Keratinocyte (primary cell): ENCODE data around the gene SMCO4. TPM values are rescaled to one million over a fixed set of nuclear protein-coding genes. Genes with fewer than 3 reads are reported as not detected.

ENCODE experiments used
- DNase-seq: peaks from one replicate; pipeline ENCODE4 v3.0.0-alpha.2; 2011; ENCODE audit warnings: low read depth, missing footprints, low spot score
- FAIRE-seq: peaks from 2 replicates; lab custom pipeline; 2011; peaks lifted over from hg19 to GRCh38; lab: Jason Lieb, UNC
- H2AFZ ChIP-seq: 2 replicates; pipeline ENCODE4 v1.6.0; 2012; ENCODE audit warnings: low read length, control low read depth, inconsistent platforms; ENCODE audit not compliant: control insufficient read depth
- H3K27ac ChIP-seq: 2 replicates; pipeline ENCODE4 v1.5.1; 2011; ENCODE audit warnings: low read length; ENCODE audit not compliant: control insufficient read depth, insufficient read depth
- H3K27me3 ChIP-seq: 3 replicates; pipeline ENCODE4 v1.6.0; 2011; ENCODE audit warnings: low read length; ENCODE audit not compliant: control insufficient read depth, insufficient read depth; ENCODE audit errors: extremely low read depth
- H3K36me3 ChIP-seq, 2 experiments: 2 replicates in 1 of 2; 3 replicates in 1 of 2; pipeline ENCODE4 v1.5.1; 2011; ENCODE audit warnings: low read length in 2 of 2, mild to moderate bottlenecking in 1 of 2; ENCODE audit not compliant: control insufficient read depth in 2 of 2, insufficient read depth in 2 of 2; ENCODE audit errors: extremely low read depth in 1 of 2
- H3K4me1 ChIP-seq: 3 replicates; pipeline ENCODE4 v1.5.1; 2011; ENCODE audit warnings: low read length; ENCODE audit not compliant: control insufficient read depth, insufficient read depth; ENCODE audit errors: extremely low read depth
- H3K4me2 ChIP-seq: 3 replicates; pipeline ENCODE4 v1.6.0; 2011; ENCODE audit warnings: low read depth, low read length; ENCODE audit not compliant: control insufficient read depth, insufficient read depth; ENCODE audit errors: extremely low read depth
- H3K4me3 ChIP-seq, 3 experiments: fragments of 200-600 bp in 1 of 3; sonication (generic) in 1 of 3; 2 replicates in 2 of 3; 3 replicates in 1 of 3; pipeline ENCODE4 v1.5.1; 2011 to 2016; ENCODE audit warnings: low read length in 3 of 3, mild to moderate bottlenecking in 3 of 3, control low read depth in 2 of 3, inconsistent platforms in 1 of 3, low read depth in 1 of 3, mixed read lengths in 1 of 3, mixed run types in 1 of 3, moderate library complexity in 1 of 3; ENCODE audit not compliant: control insufficient read depth in 2 of 3, insufficient read depth in 2 of 3; ENCODE audit errors: extremely low read depth in 1 of 3
- H3K79me2 ChIP-seq: 2 replicates; pipeline ENCODE4 v1.6.0; 2012; ENCODE audit warnings: low read length; ENCODE audit not compliant: control insufficient read depth, insufficient read depth
- H3K9ac ChIP-seq: 3 replicates; pipeline ENCODE4 v1.6.0; 2011; ENCODE audit warnings: low read length; ENCODE audit not compliant: control insufficient read depth, insufficient read depth; ENCODE audit errors: extremely low read depth
- H3K9me1 ChIP-seq: 3 replicates; pipeline ENCODE4 v1.6.0; 2011; ENCODE audit warnings: low read length; ENCODE audit not compliant: control insufficient read depth, insufficient read depth; ENCODE audit errors: extremely low read depth
- H3K9me3 ChIP-seq: 2 replicates; pipeline ENCODE4 v1.5.1; 2012; ENCODE audit warnings: low read depth, low read length; ENCODE audit not compliant: control insufficient read depth
- H4K20me1 ChIP-seq: 3 replicates; pipeline ENCODE4 v1.6.0; 2011; ENCODE audit warnings: low read length; ENCODE audit not compliant: control insufficient read depth, insufficient read depth; ENCODE audit errors: extremely low read depth
- EZH2 ChIP-seq: IDR thresholded peaks from one replicate; pipeline ENCODE4 v1.6.1; 2012; ENCODE audit warnings: inconsistent platforms, mild to moderate bottlenecking, low read length, moderate library complexity
- dilution Hi-C: fragments of 300-500 bp; cut with MboI; formaldehyde crosslinking; loops from one replicate; pipeline ENCODE4 v1.7.0; 2020; ENCODE audit warnings: low sequenced_read_pairs; ENCODE audit not compliant: extremely low pct_ligation_motif_present
- polyA plus RNA-seq, 5 experiments: library from polyadenylated mRNA; depleted of rRNA in 3 of 5; stranded (reverse) in 3 of 5; stranded (forward) in 1 of 5; unstranded in 1 of 5; fragments of >200 nt; gene quantifications; 1 replicate in 1 of 5; 2 replicates in 3 of 5; 3 replicates in 1 of 5; pipeline versions ENCODE4 v1.2.1 to v1.2.3, GENCODE V29; 2011 to 2012; ENCODE audit warnings: missing spikeins in 2 of 5, low read depth in 1 of 5, low replicate concordance in 1 of 5
- TF ChIP-seq, protein P1 (sequence below), 3 experiments: IDR thresholded peaks in 1 of 3; conservative IDR thresholded peaks in 1 of 3; optimal IDR thresholded peaks in 1 of 3; 2 replicates in 2 of 3; 3 replicates in 1 of 3; pipeline versions ENCODE3 to v1.5.1; 2011; ENCODE audit warnings: low read length in 3 of 3, mild to moderate bottlenecking in 3 of 3, moderate library complexity in 2 of 3, control low read depth in 1 of 3, inconsistent platforms in 1 of 3; ENCODE audit not compliant: insufficient read depth in 2 of 3; ENCODE audit errors: extremely low read depth in 1 of 3

Gene SMCO4
- polyA plus RNA-seq, 1 donor (not counting 4 experiments of a cell fraction or from before 2014, with no cell fraction given), result 1.5 TPM

DNA sequence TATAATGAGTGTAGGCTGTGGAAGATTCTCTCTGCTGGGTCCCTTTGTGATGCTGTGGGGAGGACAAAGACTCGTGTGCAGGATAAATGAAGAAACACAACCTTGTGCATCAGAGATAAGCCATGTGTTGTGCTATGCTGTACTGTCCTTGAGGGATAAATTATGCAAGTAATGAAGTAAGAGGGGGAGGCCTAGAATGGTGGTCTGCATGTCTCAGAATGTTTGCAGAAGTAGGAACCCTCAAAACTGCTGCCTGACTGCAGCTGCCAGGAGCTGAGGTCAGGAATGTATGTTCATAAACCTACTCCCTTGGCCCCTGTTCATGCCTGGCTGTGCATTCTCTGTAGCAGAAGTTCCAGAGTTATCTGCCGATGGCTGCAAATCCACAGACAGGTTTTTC lies 4.6 kb upstream of the SMCO4 start:
- no peaks in the 10 kb centered on the region for H4K20me1 ChIP-seq

GRCh38 chr11:93547028-93547427 lies 3.8 kb upstream of the SMCO4 start:
- no peaks in the 10 kb centered on the region for H3K36me3 ChIP-seq
- H3K27me3 ChIP-seq, result peaks cover 14% of the 10 kb centered on the region
- no peaks in the 10 kb centered on the region for H3K9me3 ChIP-seq
- TF ChIP-seq, protein P1, sequence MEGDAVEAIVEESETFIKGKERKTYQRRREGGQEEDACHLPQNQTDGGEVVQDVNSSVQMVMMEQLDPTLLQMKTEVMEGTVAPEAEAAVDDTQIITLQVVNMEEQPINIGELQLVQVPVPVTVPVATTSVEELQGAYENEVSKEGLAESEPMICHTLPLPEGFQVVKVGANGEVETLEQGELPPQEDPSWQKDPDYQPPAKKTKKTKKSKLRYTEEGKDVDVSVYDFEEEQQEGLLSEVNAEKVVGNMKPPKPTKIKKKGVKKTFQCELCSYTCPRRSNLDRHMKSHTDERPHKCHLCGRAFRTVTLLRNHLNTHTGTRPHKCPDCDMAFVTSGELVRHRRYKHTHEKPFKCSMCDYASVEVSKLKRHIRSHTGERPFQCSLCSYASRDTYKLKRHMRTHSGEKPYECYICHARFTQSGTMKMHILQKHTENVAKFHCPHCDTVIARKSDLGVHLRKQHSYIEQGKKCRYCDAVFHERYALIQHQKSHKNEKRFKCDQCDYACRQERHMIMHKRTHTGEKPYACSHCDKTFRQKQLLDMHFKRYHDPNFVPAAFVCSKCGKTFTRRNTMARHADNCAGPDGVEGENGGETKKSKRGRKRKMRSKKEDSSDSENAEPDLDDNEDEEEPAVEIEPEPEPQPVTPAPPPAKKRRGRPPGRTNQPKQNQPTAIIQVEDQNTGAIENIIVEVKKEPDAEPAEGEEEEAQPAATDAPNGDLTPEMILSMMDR (optimal IDR thresholded peaks at IDR 0.05 in 1 of 3, IDR thresholded peaks at IDR 0.05 in 1 of 3, conservative IDR thresholded peaks at IDR 0.05 in 1 of 3; ENCODE audit: extremely low read depth in 1 of 3, insufficient read depth in 2 of 3, low read length in 3 of 3), result no peak
- TF ChIP-seq EZH2, result no peak
- H4K20me1 ChIP-seq, result no peaks in the 10 kb centered on the region
- no peak overlapping the region for H2AFZ ChIP-seq
- no peaks in the 10 kb centered on the region for H3K9me1 ChIP-seq
- no peak overlapping the region for H3K27ac ChIP-seq
- H3K79me2 ChIP-seq, result no peaks in the 10 kb centered on the region
- H3K4me1 ChIP-seq, result peaks cover 9% of the 10 kb centered on the region
- H3K4me2 ChIP-seq, result no peak overlapping the region
- DNase-seq (no peak), FAIRE-seq (no peak)
- dilution Hi-C loops, result no loop called here
- H3K9ac ChIP-seq, result no peak overlapping the region
- H3K4me3 ChIP-seq, result no peak overlapping the region

More for the DNA sequence above, 4.6 kb upstream of the SMCO4 start:
- no peak overlapping the region for H3K4me2 ChIP-seq
- dilution Hi-C loops, result no loop called here
- no peak overlapping the region for H3K27ac ChIP-seq
- H3K36me3 ChIP-seq, result no peaks in the 10 kb centered on the region
- FAIRE-seq (no peak), DNase-seq (no peak)
- H3K9ac ChIP-seq, result no peak overlapping the region
- H3K4me1 ChIP-seq, result peaks cover 5% of the 10 kb centered on the region
- no peak overlapping the region for H3K4me3 ChIP-seq
- H3K9me1 ChIP-seq, result no peaks in the 10 kb centered on the region
- H2AFZ ChIP-seq, result no peak overlapping the region
- peaks cover 14% of the 10 kb centered on the region for H3K27me3 ChIP-seq
- H3K79me2 ChIP-seq, result no peaks in the 10 kb centered on the region
- no peaks in the 10 kb centered on the region for H3K9me3 ChIP-seq
- TF ChIP-seq, protein P1 (optimal IDR thresholded peaks at IDR 0.05 in 1 of 3, IDR thresholded peaks at IDR 0.05 in 1 of 3, conservative IDR thresholded peaks at IDR 0.05 in 1 of 3; ENCODE audit: extremely low read depth in 1 of 3, insufficient read depth in 2 of 3, low read length in 3 of 3), result no peak
- TF ChIP-seq EZH2, result no peak
